Measurements from ENCODE around the gene ADAMTSL2. TPM values are rescaled to one million over a fixed set of nuclear protein-coding genes. Genes with fewer than 3 reads are reported as not detected.

ADAMTSL2 gene
- total and polyA plus RNA-seq, 5 donors from 2014 or later = not detected

- no peak for DNase-seq
- Mint-ChIP-seq H3K27me3 (no peaks in the 10 kb centered on the region), H3K36me3 (no peaks in the 10 kb centered on the region), H3K4me1 (peaks cover 0 to 27% (median 8%) of the 10 kb centered on the region in 4 donors), H3K27ac (no peak overlapping the region), H3K4me3 (no peak overlapping the region), H3K9me3 (no peaks in the 10 kb centered on the region)
- ATAC-seq (ENCODE audit: low read depth in 2 of 2) = no peak
- Histone ChIP-seq H3K4me1 (ENCODE audit: control insufficient read depth, insufficient read depth, low read length, poor library complexity, severe bottlenecking) (peaks cover 18% of the 10 kb centered on the region), H3K27me3 (ENCODE audit: control insufficient read depth, insufficient read depth, low read length) (no peaks in the 10 kb centered on the region), H3K27ac (ENCODE audit: insufficient read depth, low read length, poor library complexity, severe bottlenecking) (no peak overlapping the region), H3K4me3 (ENCODE audit: low read depth, low read length) (no peak overlapping the region), H3K9me3 (ENCODE audit: control insufficient read depth in 2 of 2, low read length in 2 of 2) (no peaks in the 10 kb centered on the region), H3K36me3 (ENCODE audit: control insufficient read depth, insufficient read depth, low read length) (no peaks in the 10 kb centered on the region)
Measured at GRCh38 chr9:133512253-133513213, 22.0 kb upstream of the ADAMTSL2 start.

DNA sequence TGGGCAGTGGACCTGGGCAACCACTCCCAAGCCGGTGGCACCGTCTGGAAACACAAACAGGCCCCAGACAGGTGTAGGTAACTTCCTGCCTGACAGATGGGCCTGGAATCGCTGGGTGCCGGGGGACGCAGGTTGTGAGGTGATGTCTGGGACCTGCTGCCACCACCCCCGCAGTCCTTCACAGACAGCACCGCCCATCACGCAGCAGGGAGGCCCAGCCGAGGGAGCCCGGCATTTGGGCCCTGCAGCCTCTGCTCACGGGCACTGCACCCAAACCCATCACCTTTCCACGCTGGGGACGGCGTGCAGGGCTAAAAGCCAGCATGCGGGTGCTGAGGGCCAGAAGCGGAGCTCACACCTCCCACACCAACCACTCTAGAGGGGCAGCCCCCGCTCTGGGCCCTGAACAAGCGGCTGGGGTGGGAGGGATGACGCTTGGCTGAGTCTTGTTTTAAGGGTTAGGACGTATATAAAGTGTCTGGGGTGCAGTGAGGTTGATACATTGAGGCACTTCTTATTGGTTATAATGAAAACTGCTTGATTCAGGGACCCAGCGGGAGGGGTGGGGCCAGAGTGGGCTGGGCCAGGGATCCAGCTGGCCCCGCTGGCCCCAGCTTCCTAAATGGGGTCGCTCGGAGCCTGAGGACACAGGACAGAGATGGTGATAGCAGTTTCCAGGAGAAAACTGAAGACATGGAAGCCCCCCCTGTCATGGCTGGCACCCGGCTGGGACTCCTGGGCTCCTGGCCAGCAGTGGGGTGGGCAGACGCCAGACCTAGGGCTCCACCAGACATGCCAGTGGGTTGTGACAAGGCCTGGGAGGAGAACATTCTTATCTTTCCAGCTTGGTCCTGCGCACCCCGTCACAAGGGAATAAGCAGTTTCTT, 21.0 kb upstream of the ADAMTSL2 start:
- Mint-ChIP-seq H3K27me3 (no peaks in the 10 kb centered on the region), H3K36me3 (no peaks in the 10 kb centered on the region), H3K27ac (no peak overlapping the region), H3K9me3 (no peaks in the 10 kb centered on the region), H3K4me3 (no peak overlapping the region), H3K4me1 (peaks cover 0 to 21% (median 7%) of the 10 kb centered on the region in 4 donors)
- ATAC-seq (ENCODE audit: low read depth in 2 of 2) = no peak
- Histone ChIP-seq H3K36me3 (ENCODE audit: control insufficient read depth, insufficient read depth, low read length) (no peaks in the 10 kb centered on the region), H3K9me3 (ENCODE audit: control insufficient read depth in 2 of 2, low read length in 2 of 2) (no peaks in the 10 kb centered on the region), H3K27me3 (ENCODE audit: control insufficient read depth, insufficient read depth, low read length) (no peaks in the 10 kb centered on the region), H3K27ac (ENCODE audit: insufficient read depth, low read length, poor library complexity, severe bottlenecking) (no peak overlapping the region), H3K4me1 (ENCODE audit: control insufficient read depth, insufficient read depth, low read length, poor library complexity, severe bottlenecking) (peaks cover 14% of the 10 kb centered on the region), H3K4me3 (ENCODE audit: low read depth, low read length) (no peak overlapping the region)
- DNase-seq = no peak

DNA sequence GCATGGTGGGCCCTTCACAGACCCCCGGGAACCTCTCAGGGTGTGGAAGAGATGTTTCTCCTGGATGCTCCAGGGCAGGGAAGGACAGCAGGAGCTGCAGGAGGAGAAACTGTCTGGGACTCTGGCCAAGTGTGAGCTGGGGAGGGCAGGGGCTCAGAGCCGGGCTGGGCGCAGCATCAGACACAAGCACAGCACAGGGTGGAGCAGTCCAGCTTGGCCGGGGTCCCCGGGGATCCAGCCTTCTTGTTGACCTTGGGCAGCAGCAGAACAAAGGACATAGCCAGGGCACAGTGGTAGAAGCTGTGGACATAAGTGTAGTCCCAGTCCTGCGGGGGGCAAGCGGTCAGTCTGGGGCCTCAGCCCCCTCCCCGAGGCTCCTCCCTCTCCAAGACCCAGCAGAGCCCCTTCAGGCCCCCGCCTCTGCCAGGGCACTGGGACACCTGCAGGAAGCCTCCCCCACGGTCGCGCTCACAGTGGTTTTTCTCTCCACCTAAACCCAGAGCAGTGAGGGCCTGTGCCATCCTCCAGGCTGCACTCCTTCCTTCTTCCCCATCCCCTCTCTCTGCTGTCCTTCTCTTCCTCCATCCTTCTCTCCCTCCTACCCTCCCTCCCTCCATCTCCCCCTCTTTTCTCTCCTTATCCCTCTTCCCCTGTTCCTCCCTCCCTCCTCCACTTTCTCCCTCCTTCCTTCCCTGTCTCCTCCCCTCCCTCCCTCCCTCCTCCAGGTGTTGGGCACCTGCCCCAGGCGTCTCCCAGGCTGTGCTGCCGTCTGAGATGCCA, 19.9 kb upstream of the ADAMTSL2 start:
- H3K36me3 ChIP-seq (ENCODE audit: control insufficient read depth, insufficient read depth, low read length) = no peaks in the 10 kb centered on the region
- Mint-ChIP-seq H3K27me3 (no peaks in the 10 kb centered on the region), H3K27ac (no peak overlapping the region), H3K36me3 (no peaks in the 10 kb centered on the region), H3K9me3 (no peaks in the 10 kb centered on the region), H3K4me3 (no peak overlapping the region), H3K4me1 (peaks cover 0 to 9% (median under 1%) of the 10 kb centered on the region in 4 donors)
- no peak overlapping the region for H3K4me3 ChIP-seq (ENCODE audit: low read depth, low read length)
- H3K27ac ChIP-seq (ENCODE audit: insufficient read depth, low read length, poor library complexity, severe bottlenecking) = no peak overlapping the region
- peaks cover 2% of the 10 kb centered on the region for H3K4me1 ChIP-seq (ENCODE audit: control insufficient read depth, insufficient read depth, low read length, poor library complexity, severe bottlenecking)
- no peak for DNase-seq
- no peak for ATAC-seq (ENCODE audit: low read depth in 2 of 2)
- no peaks in the 10 kb centered on the region for H3K27me3 ChIP-seq (ENCODE audit: control insufficient read depth, insufficient read depth, low read length)
- H3K9me3 ChIP-seq (ENCODE audit: control insufficient read depth in 2 of 2, low read length in 2 of 2) = no peaks in the 10 kb centered on the region

DNA sequence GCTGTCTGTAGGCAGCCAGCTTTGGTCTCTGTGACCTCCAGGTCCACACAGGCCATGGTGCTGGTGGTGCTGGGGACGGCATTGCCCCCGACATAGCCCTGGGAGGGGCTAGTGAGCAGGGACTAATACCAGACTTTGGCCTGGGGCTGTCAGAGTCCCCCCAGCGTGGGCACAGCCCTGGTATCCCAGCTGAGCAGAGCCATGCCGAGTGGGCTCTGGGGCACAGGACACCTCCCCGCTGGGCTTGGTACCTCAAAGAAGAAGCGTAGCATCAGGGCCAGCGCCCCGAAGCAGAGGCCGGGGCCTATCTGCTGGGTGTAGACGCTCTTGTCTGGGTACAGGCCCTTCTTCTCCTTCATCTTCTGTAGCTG, 19.3 kb upstream of the ADAMTSL2 start:
- Histone ChIP-seq H3K9me3 (ENCODE audit: control insufficient read depth in 2 of 2, low read length in 2 of 2) (no peaks in the 10 kb centered on the region), H3K4me3 (ENCODE audit: low read depth, low read length) (no peak overlapping the region), H3K4me1 (ENCODE audit: control insufficient read depth, insufficient read depth, low read length, poor library complexity, severe bottlenecking) (no peaks in the 10 kb centered on the region), H3K27ac (ENCODE audit: insufficient read depth, low read length, poor library complexity, severe bottlenecking) (no peak overlapping the region), H3K36me3 (ENCODE audit: control insufficient read depth, insufficient read depth, low read length) (no peaks in the 10 kb centered on the region), H3K27me3 (ENCODE audit: control insufficient read depth, insufficient read depth, low read length) (no peaks in the 10 kb centered on the region)
- H3K27me3 Mint-ChIP-seq = no peaks in the 10 kb centered on the region
- ATAC-seq (ENCODE audit: low read depth in 2 of 2) = no peak
- DNase-seq = no peak
- no peak overlapping the region for H3K4me3 Mint-ChIP-seq
- no peaks in the 10 kb centered on the region for H3K9me3 Mint-ChIP-seq
- no peaks in the 10 kb centered on the region for H3K36me3 Mint-ChIP-seq
- H3K4me1 Mint-ChIP-seq = peaks cover 0 to 4% (median 0%) of the 10 kb centered on the region in 4 donors
- H3K27ac Mint-ChIP-seq = no peak overlapping the region

GRCh38 chr9:133515615-133516255, 18.8 kb upstream of the ADAMTSL2 start:
- Mint-ChIP-seq H3K27me3 (no peaks in the 10 kb centered on the region), H3K36me3 (no peaks in the 10 kb centered on the region), H3K27ac (no peak overlapping the region), H3K9me3 (no peaks in the 10 kb centered on the region), H3K4me1 (peaks cover 0 to under 1% (median 0%) of the 10 kb centered on the region in 4 donors), H3K4me3 (no peak overlapping the region)
- DNase-seq (no peak), ATAC-seq (ENCODE audit: low read depth in 2 of 2) (no peak)
- Histone ChIP-seq H3K9me3 (ENCODE audit: control insufficient read depth in 2 of 2, low read length in 2 of 2) (no peaks in the 10 kb centered on the region), H3K36me3 (ENCODE audit: control insufficient read depth, insufficient read depth, low read length) (no peaks in the 10 kb centered on the region), H3K4me3 (ENCODE audit: low read depth, low read length) (no peak overlapping the region), H3K27ac (ENCODE audit: insufficient read depth, low read length, poor library complexity, severe bottlenecking) (no peak overlapping the region), H3K27me3 (ENCODE audit: control insufficient read depth, insufficient read depth, low read length) (no peaks in the 10 kb centered on the region), H3K4me1 (ENCODE audit: control insufficient read depth, insufficient read depth, low read length, poor library complexity, severe bottlenecking) (no peaks in the 10 kb centered on the region)

- no peak overlapping the region for H3K4me3 ChIP-seq (ENCODE audit: low read depth, low read length)
- Mint-ChIP-seq H3K4me3 (no peak overlapping the region), H3K36me3 (no peaks in the 10 kb centered on the region), H3K4me1 (no peaks in the 10 kb centered on the region), H3K27ac (no peak overlapping the region), H3K27me3 (no peaks in the 10 kb centered on the region), H3K9me3 (no peaks in the 10 kb centered on the region)
- no peak for ATAC-seq (ENCODE audit: low read depth in 2 of 2)
- no peaks in the 10 kb centered on the region for H3K36me3 ChIP-seq (ENCODE audit: control insufficient read depth, insufficient read depth, low read length)
- H3K9me3 ChIP-seq (ENCODE audit: control insufficient read depth in 2 of 2, low read length in 2 of 2) = no peaks in the 10 kb centered on the region
- H3K4me1 ChIP-seq (ENCODE audit: control insufficient read depth, insufficient read depth, low read length, poor library complexity, severe bottlenecking) = no peaks in the 10 kb centered on the region
- DNase-seq = no peak
- no peaks in the 10 kb centered on the region for H3K27me3 ChIP-seq (ENCODE audit: control insufficient read depth, insufficient read depth, low read length)
- no peak overlapping the region for H3K27ac ChIP-seq (ENCODE audit: insufficient read depth, low read length, poor library complexity, severe bottlenecking)
Measured at GRCh38 chr9:133516256-133516960, 18.1 kb upstream of the ADAMTSL2 start.

Data from CD4-positive, CD25-positive, alpha-beta regulatory T cell (primary cell).